HEK293 (cell line): ENCODE data around the gene CTNNA2.

Experiments
- CTCF ChIA-PET: fragments of 350-600 bp; formaldehyde crosslinking; extraction: SDS; loops from one replicate; lab custom pipeline; 2021; ENCODE audit warnings: antibody characterized with exemption; lab: Yijun Ruan, JAX
- POLR2A ChIA-PET: fragments of 300-600 bp; formaldehyde crosslinking; extraction: SDS; loops from one replicate; lab custom pipeline; 2020; ENCODE audit warnings: antibody characterized with exemption, inconsistent platforms; lab: Yijun Ruan, JAX
- H3K27ac ChIP-seq: fragments of 200-500 bp; sonication (Bioruptor generic); 2 replicates; pipeline ENCODE4 v1.5.1; 2014; ENCODE audit warnings: low read depth, low read length, control low read depth, inconsistent platforms; ENCODE audit errors: extremely low read depth
- H3K36me3 ChIP-seq, 2 experiments: fragments of 200-500 bp in 1 of 2; sonication (Bioruptor generic) in 1 of 2; 1 replicate in 1 of 2; 2 replicates in 1 of 2; pipeline ENCODE4 v1.5.1; 2014 to 2017; ENCODE audit warnings: inconsistent platforms in 2 of 2, low read length in 2 of 2; ENCODE audit not compliant: control insufficient read depth in 2 of 2, insufficient read depth in 1 of 2
- H3K4me1 ChIP-seq: fragments of 200-500 bp; sonication (Bioruptor generic); 2 replicates; pipeline ENCODE4 v1.5.1; 2014; ENCODE audit warnings: mild to moderate bottlenecking, low read length, inconsistent platforms; ENCODE audit not compliant: control insufficient read depth, insufficient read depth
- H3K4me3 ChIP-seq: 2 replicates; pipeline ENCODE4 v1.5.1; 2011; ENCODE audit warnings: low read depth, mild to moderate bottlenecking, control low read depth, low read length, moderate library complexity
- H3K9me3 ChIP-seq: fragments of 200-500 bp; sonication (Bioruptor generic); 2 replicates; pipeline ENCODE4 v1.5.1; 2014; ENCODE audit warnings: low read depth, low read length, inconsistent platforms; ENCODE audit not compliant: control insufficient read depth, insufficient read depth
- EGR2 ChIP-seq: fragments of 450-650 bp; formaldehyde crosslinking; IDR thresholded peaks from 2 replicates; pipeline ENCODE4 v1.5.1; 2016; ENCODE audit warnings: low read depth, missing biosample characterization, missing genetic modification characterization
- HOXA7 ChIP-seq: sonication (generic); formaldehyde crosslinking; IDR thresholded peaks from 2 replicates; pipeline ENCODE4 v1.8.1; 2022; ENCODE audit warnings: missing genetic modification reagents, borderline replicate concordance
- KLF9 ChIP-seq: fragments of 450-650 bp; formaldehyde crosslinking; IDR thresholded peaks from 2 replicates; pipeline ENCODE4 v1.5.1; 2016; ENCODE audit warnings: missing biosample characterization, missing genetic modification characterization, low read depth
- SALL2 ChIP-seq: fragments of 450-650 bp; formaldehyde crosslinking; IDR thresholded peaks from 2 replicates; pipeline ENCODE4 v1.5.0; 2017; ENCODE audit warnings: missing biosample characterization, mild to moderate bottlenecking, missing genetic modification characterization, borderline replicate concordance
- SCRT2 ChIP-seq: fragments of 450-650 bp; formaldehyde crosslinking; IDR thresholded peaks from 2 replicates; pipeline ENCODE4 v1.5.1; 2016; ENCODE audit warnings: missing biosample characterization, missing genetic modification characterization
- TRIM28 ChIP-seq: IDR thresholded peaks from 2 replicates; pipeline ENCODE4 v1.6.1; 2011; ENCODE audit warnings: low read length, control low read depth, borderline replicate concordance
- ZBTB1 ChIP-seq: fragments of 450-650 bp; formaldehyde crosslinking; IDR thresholded peaks from 2 replicates; pipeline ENCODE4 v1.5.1; 2016; ENCODE audit warnings: missing biosample characterization, missing genetic modification characterization
- ZFP41 ChIP-seq: fragments of 450-650 bp; formaldehyde crosslinking; IDR thresholded peaks from 2 replicates; pipeline ENCODE4 v1.5.1; 2016; ENCODE audit warnings: missing biosample characterization, missing genetic modification characterization, borderline replicate concordance
- ZIC2 ChIP-seq: fragments of 450-650 bp; formaldehyde crosslinking; IDR thresholded peaks from 2 replicates; pipeline ENCODE4 v1.5.1; 2016; ENCODE audit warnings: missing biosample characterization, missing genetic modification characterization
- ZNF221 ChIP-seq: fragments of 450-650 bp; formaldehyde crosslinking; IDR thresholded peaks from 2 replicates; pipeline ENCODE4 v1.5.1; 2017; ENCODE audit warnings: missing biosample characterization, missing genetic modification characterization, borderline replicate concordance
- ZNF341 ChIP-seq: fragments of 450-650 bp; formaldehyde crosslinking; IDR thresholded peaks from 2 replicates; pipeline ENCODE4; 2016; ENCODE audit warnings: low read depth, missing biosample characterization, missing genetic modification characterization
- ZNF350 ChIP-seq: fragments of 450-650 bp; formaldehyde crosslinking; IDR thresholded peaks from 2 replicates; pipeline ENCODE4 v1.5.0; 2017; ENCODE audit warnings: missing biosample characterization, mild to moderate bottlenecking, missing genetic modification characterization
- ZNF354C ChIP-seq: fragments of 450-650 bp; formaldehyde crosslinking; IDR thresholded peaks from 2 replicates; pipeline ENCODE4 v1.5.1; 2016; ENCODE audit warnings: missing biosample characterization, missing genetic modification characterization, low read depth, borderline replicate concordance
- ZNF398 ChIP-seq: fragments of 450-650 bp; formaldehyde crosslinking; IDR thresholded peaks from 2 replicates; pipeline ENCODE4 v1.5.1; 2017; ENCODE audit warnings: missing biosample characterization, missing genetic modification characterization
- ZNF488 ChIP-seq: fragments of 450-650 bp; formaldehyde crosslinking; IDR thresholded peaks from 2 replicates; pipeline ENCODE4 v1.5.1; 2016; ENCODE audit warnings: missing biosample characterization, missing genetic modification characterization
- ZNF514 ChIP-seq: fragments of 450-650 bp; formaldehyde crosslinking; IDR thresholded peaks from 2 replicates; pipeline ENCODE4 v1.5.1; 2016; ENCODE audit warnings: missing biosample characterization, missing genetic modification characterization
- ZNF555 ChIP-seq: fragments of 450-650 bp; formaldehyde crosslinking; conservative IDR thresholded peaks from 2 replicates; pipeline ENCODE4 v1.5.1; 2017; ENCODE audit warnings: missing biosample characterization, mild to moderate bottlenecking, missing genetic modification characterization, inconsistent platforms
- ZNF560 ChIP-seq: fragments of 450-650 bp; formaldehyde crosslinking; IDR thresholded peaks from 2 replicates; pipeline ENCODE4 v1.5.1; 2017; ENCODE audit warnings: missing biosample characterization, missing genetic modification characterization, borderline replicate concordance
- ZNF704 ChIP-seq: fragments of 450-650 bp; formaldehyde crosslinking; IDR thresholded peaks from 2 replicates; pipeline ENCODE4 v1.5.1; 2016; ENCODE audit warnings: missing biosample characterization, missing genetic modification characterization
- ZNF707 ChIP-seq: fragments of 450-650 bp; formaldehyde crosslinking; IDR thresholded peaks from 2 replicates; pipeline ENCODE4 v1.5.1; 2016; ENCODE audit warnings: missing biosample characterization, missing genetic modification characterization
- ZSCAN30 ChIP-seq: fragments of 450-650 bp; IDR thresholded peaks from 2 replicates; pipeline ENCODE4 v1.5.1; 2018; ENCODE audit warnings: missing biosample characterization, mild to moderate bottlenecking, missing genetic modification characterization, moderate library complexity

CTNNA2 gene

DNA sequence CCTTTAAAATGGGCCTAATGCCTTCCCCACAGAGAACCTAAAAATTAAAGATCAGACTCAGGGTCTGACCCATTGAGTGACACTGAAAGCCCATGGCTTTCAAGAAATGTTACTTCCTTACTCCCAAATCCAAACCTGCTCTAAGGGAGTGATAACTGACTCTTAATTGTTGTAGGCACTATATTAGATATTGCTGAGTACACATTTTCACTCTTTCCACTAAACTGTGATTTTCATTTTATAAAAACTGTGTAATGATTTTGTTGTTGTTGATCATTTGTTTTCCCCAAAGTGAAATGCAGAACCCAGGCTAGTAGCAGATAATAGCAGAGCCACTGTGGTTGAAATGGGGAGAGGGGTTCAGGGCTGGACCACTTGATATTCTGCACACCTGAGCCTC is 704.6 kb downstream of the CTNNA2 start:
- Histone ChIP-seq H3K4me3 (no peak overlapping the region), H3K36me3 (no peaks in the 10 kb centered on the region), H3K4me1 (no peaks in the 10 kb centered on the region), H3K9me3 (no peaks in the 10 kb centered on the region), H3K27ac (no peak overlapping the region)
- TF ChIP-seq EGR2: no peak
- TF ChIP-seq HOXA7 (CRISPR knock-in tag): no peak
- no peak for TF ChIP-seq ZNF488 (tag by site-specific recombination)
- TF ChIP-seq ZNF354C (tag by site-specific recombination): no peak
- TF ChIP-seq ZNF555: no peak
- no peak for TF ChIP-seq KLF9 (tag by site-specific recombination)
- TF ChIP-seq ZNF341: no peak
- TF ChIP-seq ZNF398 (tag by site-specific recombination): no peak
- no peak for TF ChIP-seq ZNF707 (tag by site-specific recombination)
- POLR2A ChIA-PET: no interaction called here
- CTCF ChIA-PET: no interaction called here

- CTCF ChIA-PET: interaction anchor here (1.1 kb wide), 1 partner anchor 16 kb away, joined by 4 read pairs; no protein-coding TSS in a partner anchor
- H3K4me1 ChIP-seq: no peaks in the 10 kb centered on the region
- no peak for TF ChIP-seq ZSCAN30 (tag by site-specific recombination)
- TF ChIP-seq ZNF350: no peak
- TF ChIP-seq ZNF704 (tag by site-specific recombination): no peak
- no peak for TF ChIP-seq TRIM28
- no peak for TF ChIP-seq ZNF514 (tag by site-specific recombination)
- no peak for TF ChIP-seq SCRT2 (tag by site-specific recombination)
- TF ChIP-seq ZFP41 (tag by site-specific recombination): no peak
- TF ChIP-seq ZNF221 (tag by site-specific recombination): no peak
- no peak for TF ChIP-seq ZBTB1 (tag by site-specific recombination)
- TF ChIP-seq ZIC2 (tag by site-specific recombination): no peak
- TF ChIP-seq ZNF560 (tag by site-specific recombination): no peak
- no peak for TF ChIP-seq SALL2 (tag by site-specific recombination)
- TF ChIP-seq, all 188 proteins: peak for 0
- Histone ChIP-seq H3K9me3 (no peaks in the 10 kb centered on the region), H3K27ac (no peak overlapping the region), H3K4me3 (no peak overlapping the region), H3K36me3 (no peaks in the 10 kb centered on the region)
- POLR2A ChIA-PET: interaction anchor here (0.5 kb wide), 1 partner anchor 200 kb away, joined by 3 read pairs; no protein-coding TSS in a partner anchor
Observed at GRCh38 chr2:80222644-80223043, 709.8 kb downstream of the CTNNA2 start.
